ENCODE measurements around the gene MALT1.

The MALT1 gene, protein sequence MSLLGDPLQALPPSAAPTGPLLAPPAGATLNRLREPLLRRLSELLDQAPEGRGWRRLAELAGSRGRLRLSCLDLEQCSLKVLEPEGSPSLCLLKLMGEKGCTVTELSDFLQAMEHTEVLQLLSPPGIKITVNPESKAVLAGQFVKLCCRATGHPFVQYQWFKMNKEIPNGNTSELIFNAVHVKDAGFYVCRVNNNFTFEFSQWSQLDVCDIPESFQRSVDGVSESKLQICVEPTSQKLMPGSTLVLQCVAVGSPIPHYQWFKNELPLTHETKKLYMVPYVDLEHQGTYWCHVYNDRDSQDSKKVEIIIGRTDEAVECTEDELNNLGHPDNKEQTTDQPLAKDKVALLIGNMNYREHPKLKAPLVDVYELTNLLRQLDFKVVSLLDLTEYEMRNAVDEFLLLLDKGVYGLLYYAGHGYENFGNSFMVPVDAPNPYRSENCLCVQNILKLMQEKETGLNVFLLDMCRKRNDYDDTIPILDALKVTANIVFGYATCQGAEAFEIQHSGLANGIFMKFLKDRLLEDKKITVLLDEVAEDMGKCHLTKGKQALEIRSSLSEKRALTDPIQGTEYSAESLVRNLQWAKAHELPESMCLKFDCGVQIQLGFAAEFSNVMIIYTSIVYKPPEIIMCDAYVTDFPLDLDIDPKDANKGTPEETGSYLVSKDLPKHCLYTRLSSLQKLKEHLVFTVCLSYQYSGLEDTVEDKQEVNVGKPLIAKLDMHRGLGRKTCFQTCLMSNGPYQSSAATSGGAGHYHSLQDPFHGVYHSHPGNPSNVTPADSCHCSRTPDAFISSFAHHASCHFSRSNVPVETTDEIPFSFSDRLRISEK

DNA sequence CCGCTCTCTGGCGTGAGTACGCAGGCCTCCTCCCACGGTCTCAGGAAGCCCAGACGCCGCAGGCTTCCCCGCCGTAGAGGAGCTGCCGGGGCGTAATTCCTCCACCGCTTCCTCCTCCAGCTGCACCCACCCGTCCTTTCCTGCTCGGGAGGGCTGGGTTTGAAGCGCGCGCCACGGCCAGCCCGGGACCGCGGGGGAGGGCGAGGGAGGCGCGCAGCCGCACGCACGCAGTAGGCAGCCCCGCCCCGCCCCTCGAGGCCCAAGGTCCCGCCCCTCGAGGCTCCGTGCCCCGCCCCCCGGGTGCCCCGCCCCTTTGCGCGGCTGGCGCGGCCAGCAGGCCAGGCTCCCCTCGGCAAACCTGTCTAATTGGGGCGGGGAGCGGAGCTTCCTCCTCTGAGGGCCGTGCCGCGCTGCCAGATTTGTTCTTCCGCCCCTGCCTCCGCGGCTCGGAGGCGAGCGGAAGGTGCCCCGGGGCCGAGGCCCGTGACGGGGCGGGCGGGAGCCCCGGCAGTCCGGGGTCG is at the start of gene MALT1:
Gene MALT1 (plus strand): TSS at position 355 of the 521 bp plus-strand sequence. CDS start 179 bp downstream, outside the sequence.
- Mint-ChIP-seq H3K27me3 (ENCODE audit: low read depth) (no peaks in the 10 kb centered on the region), H3K4me1 (peaks cover 36% of the 10 kb centered on the region)
- TF ChIP-seq, protein P1, sequence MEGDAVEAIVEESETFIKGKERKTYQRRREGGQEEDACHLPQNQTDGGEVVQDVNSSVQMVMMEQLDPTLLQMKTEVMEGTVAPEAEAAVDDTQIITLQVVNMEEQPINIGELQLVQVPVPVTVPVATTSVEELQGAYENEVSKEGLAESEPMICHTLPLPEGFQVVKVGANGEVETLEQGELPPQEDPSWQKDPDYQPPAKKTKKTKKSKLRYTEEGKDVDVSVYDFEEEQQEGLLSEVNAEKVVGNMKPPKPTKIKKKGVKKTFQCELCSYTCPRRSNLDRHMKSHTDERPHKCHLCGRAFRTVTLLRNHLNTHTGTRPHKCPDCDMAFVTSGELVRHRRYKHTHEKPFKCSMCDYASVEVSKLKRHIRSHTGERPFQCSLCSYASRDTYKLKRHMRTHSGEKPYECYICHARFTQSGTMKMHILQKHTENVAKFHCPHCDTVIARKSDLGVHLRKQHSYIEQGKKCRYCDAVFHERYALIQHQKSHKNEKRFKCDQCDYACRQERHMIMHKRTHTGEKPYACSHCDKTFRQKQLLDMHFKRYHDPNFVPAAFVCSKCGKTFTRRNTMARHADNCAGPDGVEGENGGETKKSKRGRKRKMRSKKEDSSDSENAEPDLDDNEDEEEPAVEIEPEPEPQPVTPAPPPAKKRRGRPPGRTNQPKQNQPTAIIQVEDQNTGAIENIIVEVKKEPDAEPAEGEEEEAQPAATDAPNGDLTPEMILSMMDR (IDR thresholded peaks at IDR 0.05; ENCODE audit: unreplicated experiment in 3 of 3), result no peak

DNA sequence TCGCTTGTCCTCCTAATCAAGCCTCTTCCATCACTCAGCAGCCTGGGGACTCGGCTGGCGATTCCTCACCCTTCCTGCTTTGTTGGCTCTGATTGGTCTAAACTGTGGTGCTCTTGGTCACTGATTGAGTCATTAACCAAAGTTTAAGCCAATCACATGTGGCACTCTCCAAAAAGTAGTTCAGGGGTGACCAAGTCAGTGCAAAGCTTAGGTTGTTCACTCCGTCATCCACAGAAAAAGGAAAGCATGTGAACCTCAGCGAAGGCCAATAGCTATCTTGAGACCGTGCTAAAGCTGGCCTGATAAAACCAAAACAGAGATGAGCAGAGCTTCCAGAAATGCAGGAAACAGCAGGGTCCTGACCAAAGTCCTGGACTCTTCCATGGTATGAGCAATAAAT is 47.3 kb upstream of the MALT1 start:
- Mint-ChIP-seq H3K27ac (peak overlapping the region in 1 of 3 experiments; percentile 48), H3K36me3 (ENCODE audit: low read depth) (no peaks in the 10 kb centered on the region), H3K9me3 (peaks cover 2% of the 10 kb centered on the region), H3K4me3 (no peak overlapping the region), H3K27me3 (ENCODE audit: low read depth) (peaks cover 4% of the 10 kb centered on the region), H3K4me1 (peaks cover 25% of the 10 kb centered on the region)
- TF ChIP-seq, protein P1 (IDR thresholded peaks at IDR 0.05; ENCODE audit: unreplicated experiment in 3 of 3), result no peak

More for the DNA sequence above, at the start of gene MALT1:
- Mint-ChIP-seq H3K27ac (peak within 1 kb of the TSS; percentile 83 to 94 (median 84)), H3K36me3 (ENCODE audit: low read depth) (peaks cover 14% of the 10 kb centered on the region), H3K4me3 (peak within 1 kb of the TSS; percentile 96 to 97 (median 96)), H3K9me3 (no peaks in the 10 kb centered on the region)

DNA sequence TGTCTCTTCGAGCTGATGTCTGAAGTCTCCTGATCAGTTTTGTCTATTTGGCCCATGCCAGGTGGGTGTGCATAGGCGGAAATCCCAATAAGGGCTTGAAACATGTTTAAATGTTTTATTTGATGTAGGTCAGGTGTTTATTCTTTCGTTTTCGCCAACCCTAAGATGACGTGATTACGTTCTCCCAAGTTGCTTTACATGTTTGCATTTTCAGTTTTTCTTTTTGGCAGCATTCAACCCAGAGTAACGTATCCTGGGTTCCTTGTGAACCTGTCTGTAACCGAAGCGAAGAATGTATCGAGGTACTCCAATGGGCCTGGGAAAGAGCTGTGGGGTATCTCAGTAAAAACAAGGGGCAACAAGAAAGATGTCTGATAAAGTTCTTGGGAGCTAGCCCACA is 45.4 kb upstream of the MALT1 start:
- Mint-ChIP-seq H3K4me3 (no peak overlapping the region), H3K4me1 (peaks cover 22% of the 10 kb centered on the region), H3K36me3 (ENCODE audit: low read depth) (no peaks in the 10 kb centered on the region)

DNA sequence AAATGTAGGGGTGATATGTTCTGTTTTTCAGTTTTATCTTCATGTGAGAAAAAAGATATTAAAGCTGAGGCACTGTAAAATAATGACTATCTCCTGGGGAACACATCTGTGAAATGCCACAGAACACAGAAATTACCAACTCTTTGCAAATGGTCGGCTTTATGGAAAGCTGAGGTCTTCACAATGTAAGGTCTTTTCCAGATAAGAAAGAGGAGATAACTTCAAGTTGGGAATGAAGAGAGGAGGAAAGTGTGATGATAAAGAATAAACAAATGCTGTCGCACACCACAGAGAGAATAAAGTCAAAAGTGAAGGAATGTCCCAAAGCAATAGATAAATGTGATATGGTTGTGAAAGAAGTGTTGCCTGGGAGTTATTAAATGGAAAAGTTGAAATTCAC is 41.2 kb upstream of the MALT1 start:
- no peaks in the 10 kb centered on the region for H3K36me3 Mint-ChIP-seq (ENCODE audit: low read depth)
- no peak overlapping the region for H3K27ac Mint-ChIP-seq
- no peak overlapping the region for H3K4me3 Mint-ChIP-seq
- no peaks in the 10 kb centered on the region for H3K9me3 Mint-ChIP-seq
- TF ChIP-seq, protein P1 (IDR thresholded peaks at IDR 0.05; ENCODE audit: unreplicated experiment in 3 of 3), result no peak
- peaks cover 1% of the 10 kb centered on the region for H3K27me3 Mint-ChIP-seq (ENCODE audit: low read depth)
- peaks cover 13% of the 10 kb centered on the region for H3K4me1 Mint-ChIP-seq

More for the DNA sequence above, 45.4 kb upstream of the MALT1 start:
- Mint-ChIP-seq H3K27ac (peak overlapping the region in 1 of 3 experiments; percentile 10), H3K27me3 (ENCODE audit: low read depth) (peaks cover 4% of the 10 kb centered on the region), H3K9me3 (no peaks in the 10 kb centered on the region)
- TF ChIP-seq, protein P1 (IDR thresholded peaks at IDR 0.05; ENCODE audit: unreplicated experiment in 3 of 3), result no peak

DNA sequence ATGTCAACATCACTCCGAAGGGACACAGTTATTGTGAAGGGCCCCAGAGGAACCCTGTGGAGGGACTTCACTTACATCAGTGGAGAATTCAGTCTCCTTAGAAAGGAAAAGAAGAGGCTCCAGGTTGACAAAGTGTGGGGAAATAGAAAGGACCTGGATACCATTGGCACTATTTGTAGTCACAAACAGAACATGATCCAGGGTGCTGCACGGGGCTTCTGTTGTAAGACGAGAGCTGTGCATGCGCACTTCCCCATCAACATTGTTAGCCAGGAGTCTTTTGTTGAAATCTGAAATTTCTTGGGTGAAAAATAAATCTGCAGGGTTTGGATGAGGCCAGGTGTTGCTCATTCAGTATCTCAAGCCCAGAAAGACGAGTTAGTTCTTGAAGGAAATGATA is 40.0 kb upstream of the MALT1 start:
- Mint-ChIP-seq H3K27ac (no peak overlapping the region), H3K9me3 (no peaks in the 10 kb centered on the region), H3K4me3 (no peak overlapping the region), H3K27me3 (ENCODE audit: low read depth) (no peaks in the 10 kb centered on the region), H3K36me3 (ENCODE audit: low read depth) (no peaks in the 10 kb centered on the region), H3K4me1 (peaks cover 13% of the 10 kb centered on the region)
- TF ChIP-seq, protein P1 (IDR thresholded peaks at IDR 0.05; ENCODE audit: unreplicated experiment in 3 of 3), result no peak
